Thyroid gland (tissue), 4 donors: ENCODE measurements around the gene TPCN1. TPM values are rescaled to one million over a fixed set of nuclear protein-coding genes. Genes with fewer than 3 reads are reported as not detected.

Source experiments
- DNase-seq, 2 donors: peaks; one replicate each; pipeline ENCODE4 v3.0.0-alpha.2; 2019
- H3K27ac ChIP-seq, 3 donors: fragments of 200-600 bp; sonication (generic); 1 replicate in 2 of 3; 2 replicates in 1 of 3; pipeline ENCODE4 v1.5.1; 2016 to 2019; ENCODE audit warnings: mild to moderate bottlenecking in 1 of 3, moderate library complexity in 1 of 3
- H3K27me3 ChIP-seq: fragments of 200-600 bp; sonication (generic); one replicate; pipeline ENCODE4 v1.5.1; 2019
- H3K36me3 ChIP-seq, 2 donors: fragments of 200-600 bp; sonication (generic); one replicate each; pipeline ENCODE4 v1.5.1; 2016 to 2019
- H3K4me1 ChIP-seq, 2 donors: fragments of 200-600 bp; sonication (generic); one replicate each; pipeline ENCODE4 v1.5.1; 2017 to 2019
- H3K4me3 ChIP-seq, 3 donors: fragments of 200-600 bp; sonication (generic); replicated peaks in 1 of 3; 1 replicate in 2 of 3; 2 replicates in 1 of 3; pipeline ENCODE4 v1.5.1; 2016; ENCODE audit warnings: mild to moderate bottlenecking in 1 of 3
- H3K9me3 ChIP-seq: fragments of 200-600 bp; sonication (generic); one replicate; pipeline ENCODE4 v1.5.1; 2017
- POLR2A ChIP-seq, 2 donors: fragments of 450-650 bp; IDR thresholded peaks; one replicate each; pipeline ENCODE4 v1.6.1; 2017; ENCODE audit warnings: antibody characterized with exemption in 2 of 2, mild to moderate bottlenecking in 2 of 2, moderate library complexity in 1 of 2
- WGBS, 2 donors: methylation state at CpG; one replicate each; pipeline ENCODE4 v1.1.5; 2017; 5-methylcytosine and 5-hydroxymethylcytosine counted together
- intact Hi-C: fragments of 100-400 bp; cut with DNase I; formaldehyde crosslinking; loops from one replicate; pipeline ENCODE4 v1.15.1; 2023
- total RNA-seq, 4 donors: library from RNA; depleted of rRNA; stranded (reverse); fragments of >200 nt; gene quantifications; one replicate each; pipeline ENCODE4 v1.2.3, GENCODE V29; 2016
- TF ChIP-seq, protein P1 (sequence below), 6 experiments: fragments of 200-600 bp in 3 of 6; fragments of 450-650 bp in 3 of 6; sonication (generic) in 3 of 6; IDR thresholded peaks; one replicate each; pipeline ENCODE4 v1.5.1; 2016 to 2019; ENCODE audit warnings: antibody characterized with exemption in 6 of 6, mild to moderate bottlenecking in 2 of 6, inconsistent platforms in 1 of 6, moderate library complexity in 1 of 6

TPCN1 gene
- total RNA-seq, 4 donors from 2014 or later: 58.3 to 135 (median 109) TPM

DNA sequence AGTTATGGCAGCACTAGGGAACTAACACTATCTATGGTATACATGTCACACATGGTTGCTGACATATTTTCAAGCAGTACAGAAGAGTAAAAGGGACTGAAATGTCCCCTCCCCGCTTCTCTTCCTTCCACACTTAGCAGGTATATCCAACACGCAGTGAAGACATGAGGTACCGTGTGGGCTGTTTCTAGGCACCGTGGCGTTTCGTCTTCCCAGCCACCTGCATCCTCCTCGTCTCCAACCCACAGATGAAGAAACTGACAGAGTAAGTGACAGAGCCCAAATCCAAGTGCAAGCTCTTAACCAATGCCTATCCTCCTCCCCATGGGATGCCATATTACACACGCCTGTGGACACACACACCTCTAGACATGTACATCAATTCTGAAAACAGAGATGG is 81.2 kb downstream of the TPCN1 start:
- Histone ChIP-seq H3K36me3 (peaks cover 2 to 4% of the 10 kb centered on the region in 2 donors), H3K27ac (no peak overlapping the region), H3K9me3 (no peaks in the 10 kb centered on the region), H3K4me1 (peaks cover 24 to 31% of the 10 kb centered on the region in 2 donors), H3K27me3 (no peaks in the 10 kb centered on the region), H3K4me3 (no peak overlapping the region)
- no peak for TF ChIP-seq POLR2A (IDR thresholded peaks at IDR 0.05)
- TF ChIP-seq, protein P1, sequence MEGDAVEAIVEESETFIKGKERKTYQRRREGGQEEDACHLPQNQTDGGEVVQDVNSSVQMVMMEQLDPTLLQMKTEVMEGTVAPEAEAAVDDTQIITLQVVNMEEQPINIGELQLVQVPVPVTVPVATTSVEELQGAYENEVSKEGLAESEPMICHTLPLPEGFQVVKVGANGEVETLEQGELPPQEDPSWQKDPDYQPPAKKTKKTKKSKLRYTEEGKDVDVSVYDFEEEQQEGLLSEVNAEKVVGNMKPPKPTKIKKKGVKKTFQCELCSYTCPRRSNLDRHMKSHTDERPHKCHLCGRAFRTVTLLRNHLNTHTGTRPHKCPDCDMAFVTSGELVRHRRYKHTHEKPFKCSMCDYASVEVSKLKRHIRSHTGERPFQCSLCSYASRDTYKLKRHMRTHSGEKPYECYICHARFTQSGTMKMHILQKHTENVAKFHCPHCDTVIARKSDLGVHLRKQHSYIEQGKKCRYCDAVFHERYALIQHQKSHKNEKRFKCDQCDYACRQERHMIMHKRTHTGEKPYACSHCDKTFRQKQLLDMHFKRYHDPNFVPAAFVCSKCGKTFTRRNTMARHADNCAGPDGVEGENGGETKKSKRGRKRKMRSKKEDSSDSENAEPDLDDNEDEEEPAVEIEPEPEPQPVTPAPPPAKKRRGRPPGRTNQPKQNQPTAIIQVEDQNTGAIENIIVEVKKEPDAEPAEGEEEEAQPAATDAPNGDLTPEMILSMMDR (IDR thresholded peaks at IDR 0.05): no peak
- 92 to 96% methylated on average over 8 of the region's 8 CpGs for WGBS, 2 donors
- intact Hi-C loops: no loop called here
- DNase-seq: no peak

DNA sequence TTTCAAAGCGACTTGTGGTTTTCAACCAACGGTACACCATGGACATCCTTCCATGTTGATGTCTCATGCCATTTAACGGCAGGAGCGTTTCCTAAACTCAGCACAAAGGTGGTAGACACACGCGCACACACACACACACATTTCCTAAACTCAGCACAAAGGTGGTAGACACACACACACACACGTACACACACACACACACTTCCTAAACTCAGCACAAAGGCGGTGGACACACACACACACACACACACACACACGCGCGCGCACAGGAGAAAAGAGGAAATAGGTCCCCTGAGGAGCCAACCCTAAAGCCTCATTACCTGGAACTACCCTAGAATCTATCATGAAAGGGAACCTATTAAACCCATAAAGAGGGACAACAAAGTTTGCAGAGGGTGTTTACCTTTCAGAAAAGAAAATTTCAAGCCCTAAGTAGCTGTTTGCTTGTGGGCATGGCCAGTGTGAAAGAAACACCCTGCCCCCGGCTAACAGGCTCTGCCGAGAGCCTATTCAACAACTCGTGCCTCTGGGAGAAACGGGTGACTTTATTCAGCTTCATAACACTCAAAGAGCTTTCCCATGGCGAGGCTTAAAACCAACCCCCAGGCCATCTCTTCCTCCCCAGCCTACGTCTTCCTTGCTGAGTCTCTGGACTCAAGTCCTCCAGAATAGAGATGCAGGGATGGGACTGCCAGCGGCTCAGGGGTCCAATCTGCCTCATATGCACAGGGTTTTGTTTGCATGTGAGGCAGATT is 81.8 kb downstream of the TPCN1 start:
- H3K4me3 ChIP-seq: no peak overlapping the region
- intact Hi-C loops: no loop called here
- peaks cover 4% of the 10 kb centered on the region in 2 donors for H3K36me3 ChIP-seq
- H3K4me1 ChIP-seq: peaks cover 19 to 25% of the 10 kb centered on the region in 2 donors
- no peaks in the 10 kb centered on the region for H3K27me3 ChIP-seq
- DNase-seq: no peak
- H3K9me3 ChIP-seq: no peaks in the 10 kb centered on the region
- WGBS, 2 donors: 79 to 85% methylated on average over 19 of the region's 19 CpGs
- TF ChIP-seq POLR2A (IDR thresholded peaks at IDR 0.05): no peak
- TF ChIP-seq, protein P1 (IDR thresholded peaks at IDR 0.05): no peak
- no peak overlapping the region for H3K27ac ChIP-seq

DNA sequence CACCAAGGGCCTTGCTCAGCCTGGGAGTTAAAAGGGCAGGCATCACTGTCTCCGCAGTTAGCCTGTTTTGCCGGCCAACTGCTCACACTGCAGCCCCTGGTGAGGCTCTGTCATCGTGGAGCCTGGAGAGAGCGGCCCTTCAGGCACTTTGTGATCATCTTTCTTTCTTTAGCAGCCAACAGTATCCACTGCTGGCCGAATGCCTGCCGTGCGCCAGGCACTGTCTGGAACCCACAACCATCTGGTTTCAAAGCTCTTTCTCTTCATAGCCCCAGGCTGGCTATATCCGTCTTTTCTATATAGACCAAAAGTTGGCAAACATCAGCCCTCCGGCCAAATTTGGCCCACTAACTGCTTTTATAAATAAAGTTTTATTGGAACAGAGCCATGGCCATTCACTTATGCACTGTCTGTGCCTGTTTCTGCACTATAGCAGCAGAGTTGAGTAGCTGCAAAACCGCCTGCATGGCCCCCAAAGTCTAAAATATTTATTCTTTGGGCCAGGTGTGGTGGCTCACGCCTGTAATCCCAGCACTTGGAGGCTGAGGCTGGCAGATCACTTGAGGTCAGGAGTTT is 84.1 kb downstream of the TPCN1 start:
- TF ChIP-seq, protein P1 (IDR thresholded peaks at IDR 0.05): no peak
- TF ChIP-seq POLR2A (IDR thresholded peaks at IDR 0.05): no peak
- Histone ChIP-seq H3K27ac (no peak overlapping the region), H3K4me3 (no peak overlapping the region), H3K4me1 (peaks cover 0 to 2% of the 10 kb centered on the region in 2 donors), H3K9me3 (no peaks in the 10 kb centered on the region), H3K36me3 (peaks cover 7 to 13% of the 10 kb centered on the region in 2 donors), H3K27me3 (no peaks in the 10 kb centered on the region)
- intact Hi-C loops: no loop called here
- WGBS, 2 donors: 94 to 98% methylated on average over 11 of the region's 11 CpGs
- DNase-seq: no peak

DNA sequence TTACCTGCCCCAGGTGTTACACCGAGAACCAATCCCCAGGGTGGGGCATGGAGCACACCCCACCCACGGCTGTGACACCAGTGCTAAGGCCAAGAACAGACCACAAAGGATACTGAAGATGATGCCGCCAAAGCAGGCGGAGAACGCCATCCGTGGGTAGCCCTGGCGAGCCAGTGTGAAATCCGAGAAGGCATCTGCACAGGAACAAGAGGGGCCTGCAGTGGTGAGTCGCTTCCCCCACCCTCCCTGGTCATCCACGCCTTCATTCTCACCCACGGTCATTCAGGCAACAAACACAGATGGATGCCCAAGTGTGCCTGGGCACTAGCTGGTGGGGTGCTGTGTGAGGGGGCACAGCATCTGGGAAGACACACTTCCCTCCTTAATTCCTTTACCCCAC is 85.1 kb downstream of the TPCN1 start:
- no peak for DNase-seq
- Histone ChIP-seq H3K4me3 (no peak overlapping the region), H3K27ac (no peak overlapping the region), H3K27me3 (no peaks in the 10 kb centered on the region), H3K4me1 (no peaks in the 10 kb centered on the region), H3K36me3 (peaks cover 7 to 13% of the 10 kb centered on the region in 2 donors), H3K9me3 (no peaks in the 10 kb centered on the region)
- TF ChIP-seq, protein P1 (IDR thresholded peaks at IDR 0.05): no peak
- TF ChIP-seq POLR2A (IDR thresholded peaks at IDR 0.05): no peak
- WGBS, 2 donors: 92 to 96% methylated on average over 4 to 11 of the region's 11 CpGs
- intact Hi-C loops: no loop called here

DNA sequence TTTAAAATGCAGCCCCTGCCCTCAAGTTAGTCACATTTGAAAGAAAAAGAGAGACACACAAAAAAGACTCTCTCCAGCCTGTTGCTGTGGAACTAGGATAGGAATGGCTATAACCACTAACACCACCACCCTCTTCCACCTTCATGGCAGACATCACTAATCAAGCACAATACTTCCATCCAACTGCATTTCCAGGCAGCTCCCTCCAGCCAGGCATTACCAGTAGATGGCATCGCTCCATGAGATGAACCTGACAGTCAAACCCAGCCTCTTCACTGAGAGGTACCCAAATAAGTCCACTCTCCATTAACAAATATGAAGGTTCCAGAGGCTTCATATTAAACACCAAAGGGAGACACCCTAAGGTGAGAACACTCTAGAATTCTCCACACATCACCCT is 89.2 kb downstream of the TPCN1 start:
- peaks cover 13 to 15% of the 10 kb centered on the region in 2 donors for H3K36me3 ChIP-seq
- 95 to 100% methylated on average over 1 of the region's 1 CpG for WGBS, 2 donors
- H3K27me3 ChIP-seq: no peaks in the 10 kb centered on the region
- H3K4me1 ChIP-seq: no peaks in the 10 kb centered on the region
- intact Hi-C loops: no loop called here
- TF ChIP-seq, protein P1 (IDR thresholded peaks at IDR 0.05): no peak
- DNase-seq: no peak
- H3K9me3 ChIP-seq: no peaks in the 10 kb centered on the region
- no peak overlapping the region for H3K27ac ChIP-seq
- H3K4me3 ChIP-seq: no peak overlapping the region
